ENCODE measurements around the gene MDK. TPM values are rescaled to one million over a fixed set of nuclear protein-coding genes. Genes with fewer than 3 reads are reported as not detected.

Gene MDK
- total and polyA plus RNA-seq, 2 of the 13 experiments (the other 11 are each of a cell fraction or from before 2014, with no cell fraction given) = 312 to 407 TPM

- DNase-seq (ENCODE audit: low spot score) = no peak
- in situ Hi-C loops (cut with HindIII; ENCODE audit: extremely low pct_ligation_motif_present, low pct_unique_long_range_greater_than_20kb) = no loop called here
- Histone ChIP-seq H4K20me1 (ENCODE audit: insufficient read depth, low read length) (no peaks in the 10 kb centered on the region), H3K4me1 (ENCODE audit: insufficient read depth, low read length) (peaks cover 67% of the 10 kb centered on the region), H3K79me2 (ENCODE audit: insufficient read depth, low read length) (peaks cover 10% of the 10 kb centered on the region), H3K4me3 (replicated peaks in 1 of 3; ENCODE audit: insufficient read depth in 1 of 3, low read depth in 2 of 3, low read length in 3 of 3) (no peak overlapping the region; a peak in 1 of 6 replicates), H3K9ac (ENCODE audit: insufficient read depth, low read depth, low read length) (no peak overlapping the region), H3K27ac (ENCODE audit: extremely low read length, insufficient read depth, low read length) (no peak overlapping the region), H2AFZ (ENCODE audit: low read length) (no peak overlapping the region), H3K36me3 (replicated peaks in 1 of 2; ENCODE audit: control insufficient read depth in 1 of 2, insufficient read depth in 2 of 2, low read length in 2 of 2) (no peaks in the 10 kb centered on the region), H3K27me3 (ENCODE audit: control insufficient read depth in 1 of 2, insufficient read depth in 2 of 2, low read length in 2 of 2) (peaks cover 0 to 22% of the 10 kb centered on the region in 2 experiments; a peak in 4 of 5 replicates), H3K4me2 (ENCODE audit: low read depth, low read length) (peak overlapping the region; percentile 44), H3K9me3 (ENCODE audit: low read length) (no peaks in the 10 kb centered on the region)
- intact Hi-C loops (cut with micrococcal nuclease; ENCODE audit: unreplicated experiment) = no loop called here
- no TSS peak for BruUV-seq (replicated peaks)
- peak; percentile 7; the same call in 1 of the 3 replicates for ATAC-seq
- peak; percentile 65; the same call in 1 of the 2 replicates for TF ChIP-seq ZBTB33 (CRISPR knock-in tag; IDR thresholded peaks at IDR 0.05)
- TF ChIP-seq ZBTB3 (CRISPR knock-in tag; IDR thresholded peaks at IDR 0.05; ENCODE audit: borderline replicate concordance, low read depth) = no peak
- TF ChIP-seq ZBTB38 (CRISPR knock-in tag; IDR thresholded peaks at IDR 0.05) = peak; percentile 57; the same call in 1 of the 2 replicates
- TF ChIP-seq ZNF234 (CRISPR knock-in tag; conservative IDR thresholded peaks at IDR 0.05) = no peak
- no peak for TF ChIP-seq EEA1 (CRISPR knock-in tag; IDR thresholded peaks at IDR 0.05; ENCODE audit: borderline replicate concordance)
- TF ChIP-seq ZNF777 (CRISPR knock-in tag; IDR thresholded peaks at IDR 0.05) = no peak
- TF ChIP-seq, protein P1, sequence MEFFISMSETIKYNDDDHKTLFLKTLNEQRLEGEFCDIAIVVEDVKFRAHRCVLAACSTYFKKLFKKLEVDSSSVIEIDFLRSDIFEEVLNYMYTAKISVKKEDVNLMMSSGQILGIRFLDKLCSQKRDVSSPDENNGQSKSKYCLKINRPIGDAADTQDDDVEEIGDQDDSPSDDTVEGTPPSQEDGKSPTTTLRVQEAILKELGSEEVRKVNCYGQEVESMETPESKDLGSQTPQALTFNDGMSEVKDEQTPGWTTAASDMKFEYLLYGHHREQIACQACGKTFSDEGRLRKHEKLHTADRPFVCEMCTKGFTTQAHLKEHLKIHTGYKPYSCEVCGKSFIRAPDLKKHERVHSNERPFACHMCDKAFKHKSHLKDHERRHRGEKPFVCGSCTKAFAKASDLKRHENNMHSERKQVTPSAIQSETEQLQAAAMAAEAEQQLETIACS (CRISPR knock-in tag; IDR thresholded peaks at IDR 0.05) = no peak
- TF ChIP-seq ZNF792 (CRISPR knock-in tag; IDR thresholded peaks at IDR 0.05) = no peak
- TF ChIP-seq DPF2 (CRISPR knock-in tag; IDR thresholded peaks at IDR 0.05; ENCODE audit: borderline replicate concordance, low read depth) = no peak
- TF ChIP-seq, protein P2, sequence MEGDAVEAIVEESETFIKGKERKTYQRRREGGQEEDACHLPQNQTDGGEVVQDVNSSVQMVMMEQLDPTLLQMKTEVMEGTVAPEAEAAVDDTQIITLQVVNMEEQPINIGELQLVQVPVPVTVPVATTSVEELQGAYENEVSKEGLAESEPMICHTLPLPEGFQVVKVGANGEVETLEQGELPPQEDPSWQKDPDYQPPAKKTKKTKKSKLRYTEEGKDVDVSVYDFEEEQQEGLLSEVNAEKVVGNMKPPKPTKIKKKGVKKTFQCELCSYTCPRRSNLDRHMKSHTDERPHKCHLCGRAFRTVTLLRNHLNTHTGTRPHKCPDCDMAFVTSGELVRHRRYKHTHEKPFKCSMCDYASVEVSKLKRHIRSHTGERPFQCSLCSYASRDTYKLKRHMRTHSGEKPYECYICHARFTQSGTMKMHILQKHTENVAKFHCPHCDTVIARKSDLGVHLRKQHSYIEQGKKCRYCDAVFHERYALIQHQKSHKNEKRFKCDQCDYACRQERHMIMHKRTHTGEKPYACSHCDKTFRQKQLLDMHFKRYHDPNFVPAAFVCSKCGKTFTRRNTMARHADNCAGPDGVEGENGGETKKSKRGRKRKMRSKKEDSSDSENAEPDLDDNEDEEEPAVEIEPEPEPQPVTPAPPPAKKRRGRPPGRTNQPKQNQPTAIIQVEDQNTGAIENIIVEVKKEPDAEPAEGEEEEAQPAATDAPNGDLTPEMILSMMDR (CRISPR knock-in tag; IDR thresholded peaks at IDR 0.05) = peak; percentile 23; the same call in 1 of the 2 replicates
- no peak for TF ChIP-seq YEATS2 (CRISPR knock-in tag; IDR thresholded peaks at IDR 0.05; ENCODE audit: borderline replicate concordance)
- TF ChIP-seq, protein P3, sequence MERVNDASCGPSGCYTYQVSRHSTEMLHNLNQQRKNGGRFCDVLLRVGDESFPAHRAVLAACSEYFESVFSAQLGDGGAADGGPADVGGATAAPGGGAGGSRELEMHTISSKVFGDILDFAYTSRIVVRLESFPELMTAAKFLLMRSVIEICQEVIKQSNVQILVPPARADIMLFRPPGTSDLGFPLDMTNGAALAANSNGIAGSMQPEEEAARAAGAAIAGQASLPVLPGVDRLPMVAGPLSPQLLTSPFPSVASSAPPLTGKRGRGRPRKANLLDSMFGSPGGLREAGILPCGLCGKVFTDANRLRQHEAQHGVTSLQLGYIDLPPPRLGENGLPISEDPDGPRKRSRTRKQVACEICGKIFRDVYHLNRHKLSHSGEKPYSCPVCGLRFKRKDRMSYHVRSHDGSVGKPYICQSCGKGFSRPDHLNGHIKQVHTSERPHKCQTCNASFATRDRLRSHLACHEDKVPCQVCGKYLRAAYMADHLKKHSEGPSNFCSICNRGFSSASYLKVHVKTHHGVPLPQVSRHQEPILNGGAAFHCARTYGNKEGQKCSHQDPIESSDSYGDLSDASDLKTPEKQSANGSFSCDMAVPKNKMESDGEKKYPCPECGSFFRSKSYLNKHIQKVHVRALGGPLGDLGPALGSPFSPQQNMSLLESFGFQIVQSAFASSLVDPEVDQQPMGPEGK (CRISPR knock-in tag; IDR thresholded peaks at IDR 0.05) = peak; percentile 64
- TF ChIP-seq ESRRA (CRISPR knock-in tag; IDR thresholded peaks at IDR 0.05; ENCODE audit: low read depth) = no peak
- CTCF ChIA-PET (ENCODE audit: low intra/inter-chr PET ratio, low total read pairs) = no interaction called here
- POLR2A ChIA-PET = no interaction called here
- FAIRE-seq = no peak
- 52% methylated on average over 20 of the region's 20 CpGs for WGBS (ENCODE audit: low lambda C conversion rate)
Observed at GRCh38 chr11:46345131-46345597, 36.3 kb upstream of the MDK start.

Measured in HepG2 (cell line).